ENCODE data around the gene KRI1.
"Not testable (repeated sequence)": the region's sequence is repeated elsewhere in the genome, so short reads cannot be mapped to it uniquely, and the experiment has no call there.

KRI1 gene

GRCh38 chr19:10551006-10551405 lies 14.8 kb downstream of the KRI1 start:
- not testable (repeated sequence) for DNase-seq (ENCODE audit: extremely low read depth in 1 of 2, low read depth in 1 of 2)

DNA sequence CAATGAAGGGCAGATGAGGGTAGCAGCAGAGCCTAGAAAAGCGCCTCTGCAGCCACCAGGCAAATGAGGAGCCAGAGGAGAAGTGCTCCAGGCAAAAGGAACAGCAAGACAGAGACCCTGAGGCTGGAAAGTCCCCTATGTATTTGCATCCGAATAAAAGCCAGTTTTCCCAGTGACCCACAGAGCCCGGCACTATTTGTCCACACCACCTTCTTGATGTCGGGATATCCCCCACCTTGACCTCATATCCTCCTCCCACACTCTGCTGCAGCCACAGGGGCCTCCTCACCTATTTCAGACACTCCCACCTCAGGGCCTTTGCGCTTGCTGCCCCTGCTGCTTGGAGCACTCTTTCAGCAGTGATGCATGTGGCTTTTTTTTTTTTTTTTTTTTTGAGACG lies 15.5 kb downstream of the KRI1 start:
- no peak for DNase-seq (ENCODE audit: extremely low read depth in 1 of 2, low read depth in 1 of 2)

DNA sequence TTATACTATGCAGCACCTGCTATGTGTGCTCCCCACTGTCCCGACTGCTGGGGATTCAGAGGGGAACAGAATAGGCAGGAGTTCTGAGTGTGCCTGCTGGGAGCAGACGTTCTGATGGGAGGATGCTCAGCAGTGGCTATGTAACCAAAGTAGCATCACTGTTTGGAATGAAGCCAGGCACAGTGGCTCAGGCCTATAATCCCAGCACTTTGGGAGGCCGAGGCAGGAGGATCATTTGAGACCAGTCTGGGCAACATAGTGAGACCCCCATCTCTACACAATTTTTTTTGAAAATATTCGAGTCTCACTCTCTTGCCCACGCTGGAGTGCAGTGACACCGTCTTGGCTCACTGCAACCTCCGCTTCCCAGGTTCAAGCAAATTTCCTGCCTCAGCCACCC lies 16.1 kb downstream of the KRI1 start:
- no peak for DNase-seq (ENCODE audit: extremely low read depth in 1 of 2, low read depth in 1 of 2)

GRCh38 chr19:10548746-10549276 lies 17.0 kb downstream of the KRI1 start:
- no peak for DNase-seq (ENCODE audit: extremely low read depth in 1 of 2, low read depth in 1 of 2)

DNA sequence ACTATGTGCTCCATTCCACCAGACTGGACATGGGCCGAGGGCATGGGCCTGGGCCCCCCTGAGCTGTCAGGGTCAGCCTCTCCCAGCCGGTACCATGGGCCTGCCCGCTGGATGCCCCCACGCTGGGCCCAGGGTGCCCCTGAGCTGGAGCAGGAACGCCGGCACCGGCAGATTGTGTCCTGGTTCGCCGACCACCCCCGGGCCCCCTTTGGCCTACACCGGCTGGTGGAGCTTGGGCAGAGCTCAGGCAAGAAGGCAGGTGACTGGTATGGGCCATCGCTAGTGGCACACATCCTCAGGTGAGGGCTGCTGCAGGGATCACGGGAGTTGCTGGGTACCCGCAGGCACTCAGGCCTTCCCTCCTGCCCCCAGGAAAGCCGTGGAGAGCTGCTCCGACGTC lies 19.0 kb downstream of the KRI1 start:
- no peak for DNase-seq (ENCODE audit: extremely low read depth in 1 of 2, low read depth in 1 of 2)

- DNase-seq (ENCODE audit: extremely low read depth in 1 of 2, low read depth in 1 of 2): no peak
Measured at GRCh38 chr19:10544753-10545251, 21.0 kb downstream of the KRI1 start.

DNA sequence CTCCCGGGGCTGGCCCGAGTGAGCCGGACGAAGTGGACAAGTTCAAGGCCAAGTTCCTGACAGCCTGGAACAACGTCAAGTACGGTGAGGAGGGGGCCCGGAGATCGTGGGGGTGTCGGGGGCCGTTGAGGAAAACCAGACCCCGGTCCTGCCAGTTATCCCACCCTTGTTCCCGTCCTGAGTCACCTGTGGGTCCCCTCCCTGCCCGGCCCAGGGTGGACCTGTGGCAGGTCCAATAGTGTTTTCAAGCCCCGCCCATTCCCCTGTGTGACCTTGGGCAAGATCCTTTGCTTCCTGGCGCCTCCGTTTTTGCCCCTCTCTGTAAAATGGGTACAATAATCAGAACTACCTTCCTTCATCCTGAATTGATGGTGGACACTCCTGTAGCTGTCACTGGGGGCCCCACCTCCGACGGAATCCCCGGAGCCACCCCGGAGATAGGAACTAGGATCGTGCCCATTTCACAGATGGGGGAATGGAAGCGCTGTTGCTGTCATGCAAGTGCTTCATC lies 21.5 kb downstream of the KRI1 start:
- DNase-seq (ENCODE audit: extremely low read depth in 1 of 2, low read depth in 1 of 2): no peak

GRCh38 chr19:10543420-10544241 lies 22.2 kb downstream of the KRI1 start, which contains the start of gene ATG4D:
Gene ATG4D, plus strand, starts transcription at chr19:10543904. Its CDS starts 187 bp downstream, at chr19:10544091.
- peak; percentile 54 for DNase-seq (ENCODE audit: extremely low read depth in 1 of 2, low read depth in 1 of 2)

GRCh38 chr19:10543059-10543419 lies 22.8 kb downstream of the KRI1 start:
- DNase-seq (ENCODE audit: extremely low read depth in 1 of 2, low read depth in 1 of 2): no peak

DNA sequence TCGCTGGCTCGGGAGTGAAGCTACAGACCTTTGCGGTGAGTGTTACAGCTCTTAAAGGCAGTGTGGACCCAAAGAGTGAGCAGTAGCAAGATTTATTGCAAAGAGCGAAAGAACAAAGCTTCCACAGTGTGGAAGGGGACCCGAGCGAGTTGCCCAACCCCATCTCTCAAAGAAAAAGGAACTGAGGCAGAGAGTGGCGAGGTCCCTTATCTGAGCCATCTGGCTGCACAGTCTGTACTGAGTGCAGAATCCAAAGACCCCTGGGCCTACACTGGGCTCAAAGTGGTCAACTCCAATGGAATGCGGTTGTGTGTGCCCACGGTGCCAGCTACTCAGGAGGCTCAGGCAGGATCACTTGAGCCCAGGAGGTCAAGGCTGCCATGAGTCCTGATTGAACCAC lies 26.8 kb downstream of the KRI1 start:
- not testable (repeated sequence) for DNase-seq (ENCODE audit: extremely low read depth in 1 of 2, low read depth in 1 of 2)

DNA sequence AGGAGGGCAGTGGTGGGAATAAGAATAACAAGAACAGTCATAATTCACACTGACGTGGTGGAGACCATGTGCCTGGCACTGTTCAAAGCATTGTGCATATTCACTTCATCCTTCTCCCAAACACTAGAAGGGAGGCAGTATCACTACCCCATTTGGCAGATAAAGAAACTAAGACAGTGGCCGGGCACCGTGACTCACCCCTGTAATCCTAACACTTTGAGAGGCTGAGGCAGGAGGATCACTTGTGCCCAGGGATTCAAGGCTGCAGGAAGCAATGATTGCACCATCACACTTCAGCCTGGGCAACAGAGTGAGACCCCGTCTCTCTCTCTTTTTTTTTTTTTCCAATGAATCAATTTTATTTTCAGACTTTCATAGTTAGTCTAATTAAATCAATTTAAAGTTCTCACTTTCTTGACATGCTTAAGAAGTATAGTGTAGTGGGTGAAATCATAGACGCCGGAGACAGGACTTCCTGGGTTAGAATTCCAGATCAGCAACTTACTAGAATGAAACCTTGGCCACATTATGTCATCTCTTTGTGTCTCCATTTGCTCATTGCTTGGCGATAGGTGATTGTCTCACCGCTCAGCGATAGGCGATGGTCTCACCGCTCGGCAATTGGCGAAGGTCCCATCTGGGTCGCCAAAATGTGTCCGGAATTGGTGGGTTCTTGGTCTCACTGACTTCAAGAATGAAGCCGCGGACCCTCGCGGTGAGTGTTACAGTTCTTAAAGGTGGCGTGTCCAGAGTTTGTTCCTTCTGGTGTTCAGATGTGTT lies 27.4 kb downstream of the KRI1 start:
- DNase-seq (ENCODE audit: extremely low read depth in 1 of 2, low read depth in 1 of 2): no peak

DNA sequence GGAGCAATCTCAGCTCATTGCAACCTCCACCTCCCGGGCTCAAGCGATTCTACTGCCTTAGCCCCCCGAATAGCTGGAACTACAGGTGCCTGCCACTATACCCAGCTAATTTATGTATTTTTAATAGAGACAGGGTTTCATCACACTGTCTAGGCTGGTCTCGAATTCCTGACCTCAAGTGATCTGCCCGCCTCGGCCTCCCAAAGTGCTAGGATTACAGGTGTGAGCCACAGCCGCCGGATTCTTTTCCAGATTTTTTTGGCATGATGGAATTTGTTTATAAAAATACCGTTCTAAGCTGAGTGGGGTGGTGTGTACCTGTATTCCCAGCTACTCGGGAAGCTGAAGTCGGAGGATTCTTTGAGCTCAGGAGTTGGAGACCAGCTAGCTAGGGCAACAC lies 28.1 kb downstream of the KRI1 start:
- DNase-seq (ENCODE audit: extremely low read depth in 1 of 2, low read depth in 1 of 2): no peak

GRCh38 chr19:10535613-10536012 lies 30.2 kb downstream of the KRI1 start:
- no peak for DNase-seq (ENCODE audit: extremely low read depth in 1 of 2, low read depth in 1 of 2)

GRCh38 chr19:10533646-10534386 lies 32.0 kb downstream of the KRI1 start:
- DNase-seq (ENCODE audit: extremely low read depth in 1 of 2, low read depth in 1 of 2): no peak

GRCh38 chr19:10532457-10532856 lies 33.4 kb downstream of the KRI1 start:
- no peak for DNase-seq (ENCODE audit: extremely low read depth in 1 of 2, low read depth in 1 of 2)

- not testable (repeated sequence) for DNase-seq (ENCODE audit: extremely low read depth in 1 of 2, low read depth in 1 of 2)
Measured at GRCh38 chr19:10526887-10527286, 38.9 kb downstream of the KRI1 start.

GRCh38 chr19:10525636-10526035 lies 40.2 kb downstream of the KRI1 start:
- DNase-seq (ENCODE audit: extremely low read depth in 1 of 2, low read depth in 1 of 2): no peak

DNA sequence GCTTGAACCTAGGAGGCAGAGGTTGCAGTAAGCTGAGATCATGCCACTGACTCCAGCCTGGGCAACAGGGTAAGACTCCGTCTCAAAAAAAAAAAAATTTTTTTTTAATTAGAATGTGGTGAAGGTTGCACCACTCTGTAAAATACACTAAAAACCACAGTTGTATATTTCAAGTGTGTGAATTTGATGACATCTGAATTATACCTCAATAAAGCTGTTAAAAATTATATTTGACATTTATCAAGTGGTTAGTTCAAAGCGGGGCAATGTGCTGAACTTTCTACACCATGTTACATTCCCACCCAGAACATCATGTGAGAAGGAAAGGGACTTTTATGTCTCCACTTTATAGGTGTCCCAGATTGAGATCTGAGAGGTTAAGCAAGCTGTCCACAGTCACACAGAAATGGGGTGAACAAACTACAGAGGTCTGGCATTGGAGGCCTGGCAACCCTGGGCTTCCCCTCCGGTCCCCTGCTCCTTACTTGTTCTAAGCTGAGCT lies 42.6 kb downstream of the KRI1 start:
- DNase-seq (ENCODE audit: extremely low read depth in 1 of 2, low read depth in 1 of 2): no peak

DNA sequence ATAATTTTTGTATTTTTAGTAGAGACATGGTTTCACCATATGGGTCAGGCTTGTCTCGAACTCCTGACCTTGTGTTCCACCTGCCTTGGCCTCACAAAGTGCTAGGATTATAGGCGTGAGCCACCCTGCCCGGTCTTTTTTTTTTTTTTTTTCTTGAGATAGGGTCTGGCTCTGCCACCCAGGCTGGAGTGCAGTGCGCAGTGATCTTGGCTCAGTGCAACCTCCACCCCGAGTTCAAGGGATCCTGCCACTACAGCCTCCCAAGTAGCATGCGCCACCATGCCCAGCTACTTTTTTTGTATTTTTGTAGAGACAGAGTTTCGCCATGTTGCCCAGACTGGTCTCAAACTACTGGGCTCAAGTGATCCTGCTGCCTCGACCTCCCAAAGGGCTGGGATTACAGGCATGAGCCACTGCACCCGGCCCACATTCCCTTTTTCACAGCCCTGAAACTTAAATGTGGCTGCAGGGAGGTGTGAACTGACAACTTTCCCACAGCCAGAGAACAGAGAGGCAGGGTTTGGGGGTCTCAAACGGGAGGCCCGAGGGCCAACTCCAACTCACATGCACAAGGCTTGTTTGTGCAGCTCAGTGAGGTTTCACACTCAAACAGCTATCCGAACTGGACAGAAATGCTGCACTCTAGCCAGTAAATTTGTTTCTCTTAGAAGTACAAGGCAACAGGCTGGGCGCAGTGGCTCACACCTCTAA lies 44.2 kb downstream of the KRI1 start:
- DNase-seq (ENCODE audit: extremely low read depth in 1 of 2, low read depth in 1 of 2): no peak

Data from stimulated activated CD8-positive, alpha-beta memory T cell treated with anti-CD3 and anti-CD28 coated beads, Interleukin-7, amount 100 ng/mL, for 48 hours (primary cell).